Astrocyte (in vitro differentiated cells and primary cell): ENCODE data around the gene TATDN3. TPM values are rescaled to one million over a fixed set of nuclear protein-coding genes. Genes with fewer than 3 reads are reported as not detected.

ENCODE experiments used
- DNase-seq: peaks from one replicate; pipeline ENCODE4 v3.0.0-alpha.2; 2010; ENCODE audit warnings: low read depth
- FAIRE-seq: peaks from 2 replicates; lab custom pipeline; 2011; peaks lifted over from hg19 to GRCh38; lab: Jason Lieb, UNC
- H2AFZ ChIP-seq: 2 replicates; pipeline ENCODE4 v1.6.0; 2012; ENCODE audit warnings: low read depth, low read length, inconsistent platforms
- H3K27ac ChIP-seq: 2 replicates; pipeline ENCODE4 v1.5.1; 2011; ENCODE audit warnings: low read depth, low read length, inconsistent platforms
- H3K27me3 ChIP-seq: 2 replicates; pipeline ENCODE4 v1.6.0; 2011; ENCODE audit warnings: low read length, inconsistent platforms; ENCODE audit not compliant: insufficient read depth
- H3K36me3 ChIP-seq: 2 replicates; pipeline ENCODE4 v1.5.1; 2011; ENCODE audit warnings: low read length, inconsistent platforms; ENCODE audit not compliant: insufficient read depth
- H3K4me1 ChIP-seq: 2 replicates; pipeline ENCODE4 v1.5.1; 2011; ENCODE audit warnings: low read length, inconsistent platforms; ENCODE audit not compliant: insufficient read depth
- H3K4me2 ChIP-seq: 2 replicates; pipeline ENCODE4 v1.6.0; 2012; ENCODE audit warnings: low read length, inconsistent platforms
- H3K4me3 ChIP-seq: 2 replicates; pipeline ENCODE4 v1.5.1; 2011; ENCODE audit warnings: low read depth, mild to moderate bottlenecking, low read length, inconsistent platforms; ENCODE audit not compliant: insufficient read depth
- H3K79me2 ChIP-seq: 2 replicates; pipeline ENCODE4 v1.6.0; 2012; ENCODE audit warnings: mild to moderate bottlenecking, low read length, inconsistent platforms; ENCODE audit not compliant: insufficient read depth
- H3K9ac ChIP-seq: 2 replicates; pipeline ENCODE4 v1.6.0; 2012; ENCODE audit warnings: mild to moderate bottlenecking, low read length, inconsistent platforms
- H3K9me3 ChIP-seq: 2 replicates; pipeline ENCODE4 v1.5.1; 2012; ENCODE audit warnings: low read depth, mild to moderate bottlenecking, low read length, inconsistent platforms; ENCODE audit not compliant: insufficient read depth
- H4K20me1 ChIP-seq: 2 replicates; pipeline ENCODE4 v1.6.0; 2012; ENCODE audit warnings: low read length, inconsistent platforms; ENCODE audit not compliant: insufficient read depth
- H3K27ac Mint-ChIP-seq: one replicate; pipeline ENCODE4 v1.8.0; 2021; ENCODE audit warnings: mild to moderate bottlenecking, mixed read lengths; ENCODE audit not compliant: unreplicated experiment
- H3K27me3 Mint-ChIP-seq: one replicate; pipeline ENCODE4 v1.8.0; 2021; ENCODE audit warnings: low read depth, mixed read lengths; ENCODE audit not compliant: unreplicated experiment
- H3K36me3 Mint-ChIP-seq: one replicate; pipeline ENCODE4 v1.8.0; 2021; ENCODE audit warnings: low read depth, mixed read lengths; ENCODE audit not compliant: unreplicated experiment
- H3K4me1 Mint-ChIP-seq: one replicate; pipeline ENCODE4 v1.8.0; 2021; ENCODE audit warnings: low read depth, mixed read lengths; ENCODE audit not compliant: unreplicated experiment
- H3K4me3 Mint-ChIP-seq: one replicate; pipeline ENCODE4 v1.8.0; 2021; ENCODE audit warnings: mild to moderate bottlenecking, moderate library complexity, mixed read lengths; ENCODE audit not compliant: unreplicated experiment
- H3K9me3 Mint-ChIP-seq: one replicate; pipeline ENCODE4 v1.8.0; 2021; ENCODE audit warnings: mild to moderate bottlenecking, mixed read lengths; ENCODE audit not compliant: unreplicated experiment
- CTCF ChIP-seq: IDR thresholded peaks from 2 replicates; pipeline ENCODE4 v1.5.1; 2011; ENCODE audit warnings: low read depth, mild to moderate bottlenecking, inconsistent platforms, low read length, moderate library complexity; ENCODE audit not compliant: insufficient read depth
- EZH2 ChIP-seq: IDR thresholded peaks from 2 replicates; pipeline ENCODE4 v1.6.1; 2012; ENCODE audit warnings: mild to moderate bottlenecking, low read length, inconsistent platforms; ENCODE audit not compliant: insufficient read depth
- total RNA-seq: library from RNA; stranded (reverse); gene quantifications from 2 replicates; pipeline ENCODE4 v1.2.1, GENCODE V29; 2021

Gene TATDN3
- total RNA-seq, 1 donor from 2014 or later = 8.6 TPM

DNA sequence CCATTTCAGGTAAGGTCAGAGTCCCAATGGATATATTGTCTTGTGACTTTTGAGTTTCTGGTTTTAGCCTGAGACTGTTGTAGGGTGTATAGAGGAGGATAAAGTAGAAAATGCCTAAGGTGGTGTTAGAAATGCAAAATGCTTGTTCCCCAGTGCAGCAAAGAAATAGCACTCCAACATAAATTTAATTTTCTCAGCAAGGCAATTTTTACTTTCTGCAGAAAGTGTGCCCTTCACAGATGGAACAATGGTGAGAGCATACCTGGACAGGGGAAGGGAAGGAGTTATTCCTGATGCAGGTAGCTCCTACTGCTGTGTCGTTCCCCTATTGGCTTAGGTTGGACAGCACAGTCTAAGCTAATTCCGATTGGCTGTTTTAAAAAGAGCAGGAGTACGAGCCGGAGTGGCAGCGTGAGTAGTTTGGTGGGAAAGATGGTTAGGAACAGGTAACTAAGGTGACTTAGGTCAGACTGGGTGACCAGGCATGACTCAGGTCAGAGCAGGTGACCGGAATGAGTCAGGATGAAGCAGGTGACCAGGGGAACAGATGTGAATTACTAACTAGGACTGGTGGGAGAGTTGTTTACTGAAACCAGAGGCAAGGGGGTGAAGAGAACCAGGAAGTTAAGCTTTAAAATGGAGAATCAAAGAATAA, 34.2 kb downstream of the TATDN3 start:
- Histone ChIP-seq H3K79me2 (no peaks in the 10 kb centered on the region), H3K36me3 (no peaks in the 10 kb centered on the region), H3K4me2 (no peak overlapping the region), H4K20me1 (no peaks in the 10 kb centered on the region), H3K4me1 (no peaks in the 10 kb centered on the region), H3K4me3 (no peak overlapping the region), H3K9me3 (peaks cover 16% of the 10 kb centered on the region), H2AFZ (no peak overlapping the region), H3K27ac (no peak overlapping the region), H3K9ac (no peak overlapping the region), H3K27me3 (no peaks in the 10 kb centered on the region)
- Mint-ChIP-seq H3K9me3 (peaks cover 21% of the 10 kb centered on the region), H3K36me3 (peaks cover 3% of the 10 kb centered on the region), H3K27ac (no peak overlapping the region), H3K4me1 (no peaks in the 10 kb centered on the region), H3K4me3 (no peak overlapping the region), H3K27me3 (no peaks in the 10 kb centered on the region)
- no peak for TF ChIP-seq CTCF
- no peak for TF ChIP-seq EZH2
- FAIRE-seq (no peak), DNase-seq (no peak)

DNA sequence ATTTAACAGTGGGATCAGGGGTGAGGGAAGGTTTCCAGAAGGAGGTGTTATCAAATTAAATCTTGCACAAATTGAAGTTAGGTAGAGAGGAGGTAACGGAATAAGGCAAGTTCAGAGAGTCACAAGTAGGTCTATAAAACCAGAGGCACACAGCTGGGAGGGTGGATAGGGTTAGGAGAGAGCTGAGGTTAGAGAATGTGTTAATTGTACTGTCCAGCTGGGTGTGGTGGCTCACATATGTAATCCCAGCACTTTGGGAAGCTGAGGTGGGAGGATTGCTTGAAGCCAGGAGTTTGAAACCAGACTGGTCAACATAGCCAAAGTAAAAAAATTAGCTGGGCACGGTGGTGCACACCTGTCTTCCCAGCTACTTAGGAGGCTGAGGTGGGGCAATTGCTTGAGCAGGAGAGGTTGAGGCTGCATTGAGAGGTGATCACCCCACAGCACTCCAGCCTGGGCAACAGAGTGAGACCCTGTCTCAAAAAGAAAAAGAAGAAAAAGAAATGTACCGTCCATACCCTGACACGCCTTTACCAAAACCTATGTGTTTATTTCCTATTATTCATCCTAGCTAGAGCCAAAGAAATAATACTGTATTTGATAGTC, 35.6 kb downstream of the TATDN3 start:
- no peaks in the 10 kb centered on the region for H3K4me1 ChIP-seq
- H3K27ac ChIP-seq = no peak overlapping the region
- Mint-ChIP-seq H3K4me3 (no peak overlapping the region), H3K27ac (no peak overlapping the region), H3K27me3 (no peaks in the 10 kb centered on the region), H3K4me1 (no peaks in the 10 kb centered on the region), H3K9me3 (peaks cover 21% of the 10 kb centered on the region), H3K36me3 (peaks cover 3% of the 10 kb centered on the region)
- no peaks in the 10 kb centered on the region for H4K20me1 ChIP-seq
- no peaks in the 10 kb centered on the region for H3K36me3 ChIP-seq
- no peak overlapping the region for H2AFZ ChIP-seq
- FAIRE-seq (no peak), DNase-seq (no peak)
- TF ChIP-seq EZH2 (no peak), CTCF (no peak)
- no peaks in the 10 kb centered on the region for H3K79me2 ChIP-seq
- no peaks in the 10 kb centered on the region for H3K27me3 ChIP-seq
- no peak overlapping the region for H3K4me2 ChIP-seq
- H3K9me3 ChIP-seq = peaks cover 16% of the 10 kb centered on the region
- H3K4me3 ChIP-seq = no peak overlapping the region
- no peak overlapping the region for H3K9ac ChIP-seq

GRCh38 chr1:212827831-212828278, 36.2 kb downstream of the TATDN3 start:
- H3K9me3 Mint-ChIP-seq = peaks cover 21% of the 10 kb centered on the region
- no peak for DNase-seq
- Histone ChIP-seq H3K79me2 (no peaks in the 10 kb centered on the region), H3K4me3 (no peak overlapping the region), H3K27ac (no peak overlapping the region), H2AFZ (no peak overlapping the region), H3K9ac (no peak overlapping the region), H3K4me2 (no peak overlapping the region), H3K4me1 (no peaks in the 10 kb centered on the region), H3K9me3 (peaks cover 16% of the 10 kb centered on the region), H4K20me1 (no peaks in the 10 kb centered on the region), H3K27me3 (no peaks in the 10 kb centered on the region), H3K36me3 (no peaks in the 10 kb centered on the region)
- TF ChIP-seq EZH2 = no peak
- no peak for TF ChIP-seq CTCF
- no peak for FAIRE-seq
- H3K36me3 Mint-ChIP-seq = peaks cover 3% of the 10 kb centered on the region
- no peak overlapping the region for H3K4me3 Mint-ChIP-seq
- H3K27ac Mint-ChIP-seq = no peak overlapping the region
- no peaks in the 10 kb centered on the region for H3K27me3 Mint-ChIP-seq
- H3K4me1 Mint-ChIP-seq = no peaks in the 10 kb centered on the region
